ENCODE results near the gene MDFIC.

DNA sequence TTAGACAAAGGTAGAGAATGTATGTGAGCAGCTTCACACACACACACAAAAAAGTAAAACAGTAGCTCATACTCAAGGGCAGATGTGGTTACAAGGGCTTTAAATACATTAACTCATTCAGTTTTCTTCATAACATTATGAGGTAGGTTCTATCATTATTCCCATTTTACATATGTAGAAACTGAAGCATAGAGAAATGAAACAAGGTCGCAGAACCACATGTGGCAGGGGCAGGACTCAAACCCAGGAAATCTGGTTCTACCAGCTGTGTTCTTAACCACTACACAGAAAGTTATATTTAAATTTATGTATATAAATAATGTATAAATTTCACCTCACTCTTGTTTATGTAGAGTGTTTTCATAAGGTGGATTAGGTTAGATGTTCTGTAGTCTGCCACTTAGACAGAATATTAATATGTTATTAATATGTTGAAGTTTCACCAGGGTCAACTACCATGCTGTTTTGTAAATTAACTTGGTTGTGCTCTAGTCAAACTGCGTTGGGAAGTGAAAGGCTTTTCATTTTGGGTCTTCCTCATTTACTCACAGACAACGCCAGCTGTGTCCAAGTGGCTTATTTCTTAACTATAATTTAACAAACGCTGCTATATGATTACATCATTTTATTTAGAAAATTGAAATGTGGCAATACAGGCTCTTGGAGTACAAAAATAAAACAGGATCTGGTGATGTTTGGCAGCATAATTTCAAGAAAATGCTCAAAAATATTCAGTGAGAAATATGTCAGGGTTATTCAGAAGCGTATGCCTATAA lies 138.4 kb downstream of the MDFIC start:
- TF ChIP-seq, protein P1, sequence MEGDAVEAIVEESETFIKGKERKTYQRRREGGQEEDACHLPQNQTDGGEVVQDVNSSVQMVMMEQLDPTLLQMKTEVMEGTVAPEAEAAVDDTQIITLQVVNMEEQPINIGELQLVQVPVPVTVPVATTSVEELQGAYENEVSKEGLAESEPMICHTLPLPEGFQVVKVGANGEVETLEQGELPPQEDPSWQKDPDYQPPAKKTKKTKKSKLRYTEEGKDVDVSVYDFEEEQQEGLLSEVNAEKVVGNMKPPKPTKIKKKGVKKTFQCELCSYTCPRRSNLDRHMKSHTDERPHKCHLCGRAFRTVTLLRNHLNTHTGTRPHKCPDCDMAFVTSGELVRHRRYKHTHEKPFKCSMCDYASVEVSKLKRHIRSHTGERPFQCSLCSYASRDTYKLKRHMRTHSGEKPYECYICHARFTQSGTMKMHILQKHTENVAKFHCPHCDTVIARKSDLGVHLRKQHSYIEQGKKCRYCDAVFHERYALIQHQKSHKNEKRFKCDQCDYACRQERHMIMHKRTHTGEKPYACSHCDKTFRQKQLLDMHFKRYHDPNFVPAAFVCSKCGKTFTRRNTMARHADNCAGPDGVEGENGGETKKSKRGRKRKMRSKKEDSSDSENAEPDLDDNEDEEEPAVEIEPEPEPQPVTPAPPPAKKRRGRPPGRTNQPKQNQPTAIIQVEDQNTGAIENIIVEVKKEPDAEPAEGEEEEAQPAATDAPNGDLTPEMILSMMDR (IDR thresholded peaks at IDR 0.05) = no peak
- TF ChIP-seq EP300 (IDR thresholded peaks at IDR 0.05) (no peak), POLR2AphosphoS5 (IDR thresholded peaks at IDR 0.05) (no peak), POLR2A (IDR thresholded peaks at IDR 0.05) (no peak)

Data from upper lobe of left lung (tissue), 4 donors.